OCI-LY1 (cell line): ENCODE measurements around the gene IMPA2.

Experiments
- CTCF ChIP-seq: fragments of 200-600 bp; sonication (generic), shearing (Covaris generic); IDR thresholded peaks from 2 replicates; pipeline ENCODE4 v1.5.1; 2017; ENCODE audit warnings: mild to moderate bottlenecking, antibody characterized with exemption, low read length, moderate library complexity, mixed read lengths
- EZH2 ChIP-seq: fragments of 200-600 bp; sonication (generic), shearing (Covaris generic); IDR thresholded peaks from 2 replicates; pipeline ENCODE4 v1.8.0; 2017; ENCODE audit warnings: borderline replicate concordance, mixed run types, mild to moderate bottlenecking, antibody characterized with exemption, low read length, moderate library complexity, mixed read lengths

DNA sequence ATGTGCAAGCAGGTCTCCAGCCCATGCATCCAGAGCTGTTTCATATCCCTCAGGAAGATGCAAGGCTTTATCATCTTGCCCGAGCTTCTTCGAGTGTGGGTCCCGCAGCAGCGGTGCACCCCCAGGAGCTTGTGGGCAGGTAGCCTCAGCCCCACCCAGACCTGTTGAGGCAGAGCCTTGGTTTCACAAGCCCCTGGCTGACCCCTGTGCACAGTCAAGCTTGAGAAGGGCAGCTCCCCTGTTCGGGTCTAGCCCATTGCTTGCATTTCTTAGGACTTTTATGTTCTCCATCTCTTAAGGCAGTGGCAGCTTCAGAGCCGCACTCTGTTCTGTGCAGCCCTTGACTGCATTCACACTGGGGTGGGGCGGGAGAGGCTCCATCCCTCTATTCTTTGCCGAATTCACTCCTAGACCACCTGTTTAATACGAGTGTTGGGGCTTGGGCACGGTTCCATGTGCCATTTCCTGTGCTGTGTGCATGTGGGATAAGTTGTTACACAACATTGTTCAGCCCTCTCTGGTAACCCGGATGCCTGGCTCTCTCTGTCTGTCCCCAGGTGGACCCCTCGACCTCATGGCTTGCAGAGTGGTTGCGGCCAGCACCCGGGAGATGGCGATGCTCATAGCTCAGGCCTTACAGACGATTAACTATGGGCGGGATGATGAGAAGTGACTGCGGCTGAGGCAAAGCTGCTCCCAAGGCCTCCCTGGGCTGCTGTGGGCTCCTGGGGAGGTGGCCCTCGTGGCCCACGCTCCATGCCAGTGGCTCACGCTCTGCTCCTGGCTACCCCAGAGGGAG lies 48.7 kb downstream of the IMPA2 start:
- TF ChIP-seq CTCF (no peak), EZH2 (no peak)
